ENCODE data around the gene ZNF273.
"Not testable (repeated sequence)": the region's sequence is repeated elsewhere in the genome, so short reads cannot be mapped to it uniquely, and the experiment has no call there.

The ZNF273 gene

GRCh38 chr7:64890761-64891362 is 12.2 kb upstream of the ZNF273 start:
- no peak for DNase-seq

- not testable (repeated sequence) for DNase-seq
These were observed 11.6 kb upstream of the ZNF273 start for GRCh38 chr7:64891363-64892081.

- DNase-seq = no peak
These were observed 11.0 kb upstream of the ZNF273 start for GRCh38 chr7:64892116-64892515.

GRCh38 chr7:64892666-64893309 is 10.3 kb upstream of the ZNF273 start:
- no peak for DNase-seq

GRCh38 chr7:64893401-64893800 is 9.7 kb upstream of the ZNF273 start:
- no peak for DNase-seq

GRCh38 chr7:64902461-64902805 is 640 bp upstream of the ZNF273 start:
- DNase-seq = not testable (repeated sequence)

- no peak for DNase-seq
These were observed 935 bp downstream of the ZNF273 start for GRCh38 chr7:64904008-64904407.

GRCh38 chr7:64905133-64905532 is 2.1 kb downstream of the ZNF273 start:
- no peak for DNase-seq

- no peak for DNase-seq
These were observed 2.5 kb downstream of the ZNF273 start for GRCh38 chr7:64905547-64905946.

- DNase-seq = no peak
These were observed 4.7 kb downstream of the ZNF273 start for GRCh38 chr7:64907641-64908326.

GRCh38 chr7:64908358-64908757 is 5.3 kb downstream of the ZNF273 start:
- no peak for DNase-seq

GRCh38 chr7:64914557-64914956 is 11.5 kb downstream of the ZNF273 start:
- no peak for DNase-seq

- DNase-seq = not testable (repeated sequence)
These were observed 12.2 kb downstream of the ZNF273 start for GRCh38 chr7:64915301-64915700.

GRCh38 chr7:64928252-64929187 is 25.4 kb downstream of the ZNF273 start:
- DNase-seq = not testable (repeated sequence)

GRCh38 chr7:64934478-64934877 is 31.4 kb downstream of the ZNF273 start:
- DNase-seq = no peak

- DNase-seq = no peak
These were observed 35.5 kb downstream of the ZNF273 start for GRCh38 chr7:64938540-64938939.

- not testable (repeated sequence) for DNase-seq
These were observed 36.9 kb downstream of the ZNF273 start for GRCh38 chr7:64940021-64940420.

GRCh38 chr7:64944667-64945502 is 41.8 kb downstream of the ZNF273 start:
- DNase-seq = not testable (repeated sequence)

GRCh38 chr7:64945503-64946175 is 42.6 kb downstream of the ZNF273 start:
- DNase-seq = no peak

GRCh38 chr7:64946772-64947171 is 43.7 kb downstream of the ZNF273 start:
- no peak for DNase-seq

Data from cortex of kidney (tissue), 1 donor.